GM21423 (cell line): Measurements from ENCODE around the gene SCD.

Experiments used
- ATAC-seq: cut with Tn5 transposase; IDR thresholded peaks from one replicate; pipeline ENCODE4 v1.9.1; 2021; ENCODE audit warnings: mild to moderate bottlenecking, moderate library complexity; ENCODE audit not compliant: unreplicated experiment

The SCD gene

GRCh38 chr10:100339236-100339635 lies 7.8 kb upstream of the SCD start:
- peak; percentile 51 for ATAC-seq

DNA sequence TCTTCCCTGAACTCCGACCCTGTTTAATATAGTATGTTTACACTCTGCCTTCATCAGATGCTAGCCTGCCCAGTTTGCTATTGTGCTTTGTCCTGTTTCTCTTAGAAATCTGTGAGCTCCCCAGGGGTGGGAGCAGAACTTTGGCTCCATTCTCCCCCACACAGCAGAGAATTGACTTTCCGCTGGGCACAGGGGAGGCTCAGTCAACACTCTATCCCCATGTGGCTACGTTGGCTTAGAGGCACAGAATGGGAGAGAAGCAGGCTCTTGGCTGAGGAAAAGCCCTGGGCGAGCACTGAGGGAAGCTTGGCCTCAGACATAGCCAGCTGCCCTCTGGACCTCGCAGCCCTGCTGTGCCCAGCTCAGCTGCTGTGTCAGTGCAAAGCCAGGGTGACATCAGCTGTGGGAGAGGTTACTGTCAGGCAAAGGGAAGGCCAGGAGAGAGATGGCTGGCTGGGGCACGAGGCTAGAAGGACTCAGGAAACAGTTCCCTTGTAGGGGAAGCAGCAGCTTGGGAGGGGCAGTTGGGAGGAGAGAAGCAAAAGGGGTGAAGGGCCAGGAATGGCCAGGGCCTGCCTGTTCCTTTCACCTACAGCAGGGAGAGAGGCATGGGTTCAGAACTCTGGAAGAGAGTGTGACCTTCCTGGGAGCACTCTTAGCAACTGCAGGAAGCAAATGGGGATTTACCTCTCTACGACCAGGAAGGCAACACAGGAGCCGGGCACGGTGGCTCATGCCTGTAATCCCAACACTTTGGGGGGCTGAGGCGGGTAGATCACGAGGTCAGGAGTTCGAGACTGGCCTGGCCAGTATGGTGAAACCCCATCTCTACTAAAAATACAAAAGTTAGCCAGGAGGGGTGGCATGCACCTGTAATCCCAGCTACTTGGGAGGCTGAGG lies 5.8 kb upstream of the SCD start:
- ATAC-seq = no peak

- ATAC-seq = no peak
Measured at GRCh38 chr10:100341953-100342626, 4.9 kb upstream of the SCD start.

- no peak for ATAC-seq
Measured at GRCh38 chr10:100342627-100342972, 4.4 kb upstream of the SCD start.

GRCh38 chr10:100344241-100344788 lies 2.7 kb upstream of the SCD start:
- no peak for ATAC-seq

GRCh38 chr10:100345570-100346330 lies 1.3 kb upstream of the SCD start:
- no peak for ATAC-seq

GRCh38 chr10:100346351-100346764 lies 675 bp upstream of the SCD start:
- ATAC-seq = peak; percentile 50

DNA sequence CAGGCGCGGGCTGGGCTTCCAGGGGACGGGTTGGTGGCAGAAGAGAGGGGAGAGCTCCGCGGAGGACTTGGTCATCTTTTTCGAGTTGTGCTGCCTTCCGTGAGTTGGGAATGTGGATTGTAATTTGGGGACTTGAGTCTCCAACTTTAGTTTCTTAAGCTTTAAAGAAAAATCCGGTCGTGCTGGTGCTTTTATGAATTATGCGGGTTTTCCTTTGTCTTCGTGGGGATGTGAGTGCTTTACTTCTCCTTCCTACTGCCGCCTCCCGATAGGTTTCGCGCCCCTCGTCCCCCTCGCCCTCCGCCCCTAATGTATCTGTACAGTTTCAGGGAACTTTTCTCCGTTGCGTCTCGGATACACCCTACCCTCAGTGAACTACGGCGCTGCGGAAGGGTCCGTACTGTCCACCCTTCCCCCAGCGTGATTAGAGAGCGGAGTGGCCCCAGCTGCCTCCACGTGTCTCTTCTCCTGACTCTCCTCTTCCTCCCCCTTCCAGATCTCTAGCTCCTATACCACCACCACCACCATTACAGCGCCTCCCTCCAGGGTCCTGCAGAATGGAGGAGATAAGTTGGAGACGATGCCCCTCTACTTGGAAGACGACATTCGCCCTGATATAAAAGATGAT lies 649 bp downstream of the SCD start:
- ATAC-seq = peak; percentile 0

DNA sequence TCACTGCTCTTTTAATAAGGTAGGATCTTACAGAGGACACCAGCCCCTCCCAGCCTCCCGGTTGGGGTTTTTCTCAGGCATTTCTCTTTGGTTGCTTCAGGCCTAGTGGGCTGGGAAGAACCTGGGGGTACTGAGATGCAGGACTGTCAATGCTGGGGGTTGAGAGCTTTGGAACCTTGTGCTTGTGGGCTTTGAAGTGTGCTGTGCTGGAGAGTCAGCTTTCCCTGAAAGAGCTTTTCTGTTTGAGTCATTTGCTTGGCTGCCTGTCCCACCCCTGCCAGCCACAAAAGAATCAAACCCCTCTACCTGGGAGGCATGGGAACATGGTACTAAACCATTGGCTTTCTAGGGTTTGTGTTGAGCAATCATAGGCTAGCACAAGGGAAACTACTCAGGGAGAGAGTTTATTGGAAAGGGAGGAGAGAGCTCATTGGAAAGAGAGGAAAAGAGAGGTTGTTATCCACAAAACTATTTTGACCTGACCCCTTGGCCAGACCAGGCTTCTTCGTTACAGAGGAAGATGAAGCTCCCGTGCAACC lies 1.4 kb downstream of the SCD start:
- ATAC-seq = no peak

GRCh38 chr10:100349087-100349486 lies 2.1 kb downstream of the SCD start:
- no peak for ATAC-seq

GRCh38 chr10:100349672-100350071 lies 2.6 kb downstream of the SCD start:
- no peak for ATAC-seq

GRCh38 chr10:100350914-100351485 lies 4.0 kb downstream of the SCD start:
- no peak for ATAC-seq

DNA sequence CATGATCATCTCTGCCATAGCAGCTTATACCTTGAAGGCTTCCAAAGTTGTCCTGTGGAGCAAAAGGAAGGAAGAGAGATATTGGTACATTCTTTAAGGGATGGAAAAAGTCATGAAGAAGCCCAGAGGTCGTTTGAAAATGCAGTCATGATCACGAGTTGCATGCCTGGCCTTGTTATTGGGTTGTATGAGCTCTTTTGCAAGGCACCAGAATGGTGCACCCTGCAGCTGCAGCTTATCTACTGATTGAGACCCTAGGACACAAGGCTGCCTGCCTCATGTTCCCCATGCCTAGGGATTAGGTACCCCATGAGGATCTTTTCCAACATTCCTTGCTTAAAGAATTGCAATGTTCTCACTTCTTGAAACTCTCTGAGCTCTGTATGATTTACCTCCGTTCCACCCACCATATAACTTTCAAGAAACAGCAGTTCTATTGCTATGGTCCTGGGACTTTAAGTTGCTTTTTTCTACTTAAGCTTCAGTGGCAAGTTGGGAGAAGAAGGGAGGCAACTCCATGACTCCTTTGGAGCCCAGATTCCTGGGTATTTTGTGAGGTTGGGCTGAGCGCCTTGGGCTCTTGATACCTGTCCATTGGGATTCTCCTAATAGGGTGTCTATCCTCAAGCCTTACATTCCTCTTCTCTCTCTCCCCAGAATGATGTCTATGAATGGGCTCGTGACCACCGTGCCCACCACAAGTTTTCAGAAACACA lies 6.9 kb downstream of the SCD start:
- no peak for ATAC-seq

- no peak for ATAC-seq
Measured at GRCh38 chr10:100355086-100355485, 8.1 kb downstream of the SCD start.

GRCh38 chr10:100356067-100357017 lies 9.3 kb downstream of the SCD start:
- ATAC-seq = no peak

DNA sequence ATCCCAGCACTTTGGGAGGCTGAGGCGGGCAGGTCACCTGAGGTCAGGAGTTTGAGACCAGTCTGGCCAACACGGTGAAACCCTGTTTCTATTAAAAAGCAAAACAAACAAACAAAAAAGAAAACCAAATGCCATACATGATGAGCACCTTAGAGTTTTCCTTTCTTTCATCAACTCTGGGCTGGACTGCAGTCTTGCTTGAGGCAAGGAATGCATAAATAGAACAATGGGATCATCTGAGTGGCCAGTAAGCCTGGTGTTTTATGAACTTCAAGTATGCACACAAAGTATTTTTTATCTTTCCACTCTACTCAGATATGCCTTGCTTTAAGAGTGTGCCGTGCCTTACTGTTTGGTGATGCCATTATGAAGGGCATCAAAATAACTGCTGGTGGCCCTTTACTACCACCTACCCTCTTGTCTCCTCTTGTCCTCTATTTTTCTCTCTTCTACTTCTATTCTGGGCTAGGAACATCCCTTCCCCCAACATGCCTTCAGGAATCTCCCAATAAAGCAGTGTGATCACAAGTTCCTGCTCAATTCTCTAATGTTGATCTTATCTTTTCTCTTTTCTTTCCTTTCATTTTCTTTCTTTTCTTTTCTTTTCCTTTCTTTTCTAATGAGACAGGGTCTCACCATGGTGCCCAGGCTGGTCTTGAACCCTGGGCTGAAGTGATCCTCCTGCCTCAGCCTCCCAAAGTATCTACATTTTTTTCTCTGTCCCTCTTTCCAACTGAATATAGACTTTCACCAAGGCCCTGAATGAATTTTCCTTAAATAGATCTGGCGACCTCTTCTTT lies 10.2 kb downstream of the SCD start:
- no peak for ATAC-seq

DNA sequence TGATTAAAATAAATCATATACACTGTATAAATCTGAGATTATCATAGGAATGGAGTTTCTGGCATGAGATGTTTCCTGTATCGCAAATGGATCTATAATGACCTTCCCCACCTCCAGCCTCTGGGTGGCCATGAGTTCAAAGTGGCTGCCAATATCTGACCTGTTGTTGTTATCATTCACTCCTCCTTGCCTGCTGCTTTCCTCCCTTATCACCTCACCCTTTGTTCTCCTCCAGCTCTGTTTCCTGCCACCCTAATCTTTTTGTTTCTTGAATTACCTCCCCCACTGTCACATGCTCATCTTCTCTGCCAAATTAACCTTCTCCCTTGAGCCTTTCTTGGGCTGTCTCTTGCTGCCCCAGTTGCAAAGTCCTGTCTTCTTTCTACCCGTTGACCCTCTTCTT lies 12.0 kb downstream of the SCD start:
- ATAC-seq = no peak
